ENCODE data around the gene PCSK6.

- no peak for TF ChIP-seq JUN (IDR thresholded peaks at IDR 0.05; ENCODE audit: low read depth, low read length)
- no peak for TF ChIP-seq EZH2 (IDR thresholded peaks at IDR 0.05; ENCODE audit: low read depth, low read length, severe bottlenecking)
- TF ChIP-seq CTCF (IDR thresholded peaks at IDR 0.05; ENCODE audit: control extremely low read depth in 1 of 3, insufficient read depth in 1 of 3, low read depth in 1 of 3, low read length in 3 of 3): no peak
Measured at GRCh38 chr15:101455291-101456025, 34.0 kb downstream of the PCSK6 start.

Data from H1 (cell line).